ENCODE results near the gene ZNF534. TPM values are rescaled to one million over a fixed set of nuclear protein-coding genes. Genes with fewer than 3 reads are reported as not detected.

Gene ZNF534
- polyA plus RNA-seq (2011; rRNA removed) (0.04 and 0.05 TPM in 2 replicates), polyA minus RNA-seq (2011; rRNA and poly(A)+ RNA removed) (not detected in 2 replicates)

DNA sequence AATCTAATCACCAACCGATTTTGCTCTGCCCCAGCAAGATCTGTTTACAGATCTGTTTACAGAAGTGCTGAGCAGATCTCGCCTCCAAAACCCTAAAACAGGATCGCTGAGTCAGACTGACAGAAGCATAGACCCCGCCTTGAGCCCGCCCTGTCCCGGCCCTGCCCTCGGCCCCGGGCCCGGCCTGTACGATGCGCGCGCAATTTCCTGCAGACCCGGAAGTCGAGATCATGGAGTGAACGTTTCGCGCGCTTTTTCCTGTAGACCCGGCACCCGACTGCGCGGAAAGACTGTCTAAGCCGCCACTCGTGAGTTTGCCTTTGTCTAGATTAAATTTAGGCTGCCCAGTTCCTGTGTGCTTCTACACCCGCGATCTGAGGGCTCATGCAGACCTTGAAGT, at the start of gene ZNF534:
ZNF534 (plus strand) TSS at position 212 of the 400 bp plus-strand sequence. CDS start 2,327 bp downstream, outside the sequence.
- H3K27ac ChIP-seq (ENCODE audit: low read depth, low read length) = no peak within 1 kb of the TSS
- H3K4me3 ChIP-seq (ENCODE audit: low read depth, low read length) = no peak within 1 kb of the TSS
- TF ChIP-seq, protein P1, sequence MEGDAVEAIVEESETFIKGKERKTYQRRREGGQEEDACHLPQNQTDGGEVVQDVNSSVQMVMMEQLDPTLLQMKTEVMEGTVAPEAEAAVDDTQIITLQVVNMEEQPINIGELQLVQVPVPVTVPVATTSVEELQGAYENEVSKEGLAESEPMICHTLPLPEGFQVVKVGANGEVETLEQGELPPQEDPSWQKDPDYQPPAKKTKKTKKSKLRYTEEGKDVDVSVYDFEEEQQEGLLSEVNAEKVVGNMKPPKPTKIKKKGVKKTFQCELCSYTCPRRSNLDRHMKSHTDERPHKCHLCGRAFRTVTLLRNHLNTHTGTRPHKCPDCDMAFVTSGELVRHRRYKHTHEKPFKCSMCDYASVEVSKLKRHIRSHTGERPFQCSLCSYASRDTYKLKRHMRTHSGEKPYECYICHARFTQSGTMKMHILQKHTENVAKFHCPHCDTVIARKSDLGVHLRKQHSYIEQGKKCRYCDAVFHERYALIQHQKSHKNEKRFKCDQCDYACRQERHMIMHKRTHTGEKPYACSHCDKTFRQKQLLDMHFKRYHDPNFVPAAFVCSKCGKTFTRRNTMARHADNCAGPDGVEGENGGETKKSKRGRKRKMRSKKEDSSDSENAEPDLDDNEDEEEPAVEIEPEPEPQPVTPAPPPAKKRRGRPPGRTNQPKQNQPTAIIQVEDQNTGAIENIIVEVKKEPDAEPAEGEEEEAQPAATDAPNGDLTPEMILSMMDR (IDR thresholded peaks at IDR 0.05; ENCODE audit: low read depth, low read length) = no peak
- ChIA-PET POLR2A (no interaction called here), CTCF (no interaction called here)
- H3K27me3 ChIP-seq (ENCODE audit: control insufficient read depth, insufficient read depth, low read length) = no peaks in the 10 kb centered on the region
- H3K9me3 ChIP-seq (ENCODE audit: control insufficient read depth, insufficient read depth, low read length) = peaks cover 58% of the 10 kb centered on the region
- DNase-seq (ENCODE audit: low read depth, low spot score) = no peak

DNA sequence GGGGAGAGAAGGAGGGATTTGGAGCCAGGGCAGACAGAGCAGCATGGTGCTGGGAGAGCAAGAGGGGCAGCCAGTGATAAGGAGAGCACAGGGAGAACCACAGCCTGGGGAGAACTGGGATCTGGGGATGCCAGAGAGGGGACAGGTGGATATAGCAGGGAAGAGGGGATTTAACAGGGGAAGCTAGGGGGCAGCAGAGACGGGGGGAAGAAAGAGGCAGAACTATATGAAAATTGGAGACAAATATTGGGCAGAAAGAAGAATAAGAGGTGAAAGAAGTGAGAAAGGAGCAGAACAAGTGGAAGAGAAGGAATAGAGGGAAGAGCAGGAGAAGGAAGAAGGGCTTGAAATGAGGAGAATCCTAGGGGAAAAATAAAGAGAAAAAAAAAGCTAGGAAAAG, 37.8 kb upstream of the ZNF534 start:
- no peak overlapping the region for H3K27ac ChIP-seq (ENCODE audit: low read depth, low read length)
- CTCF ChIA-PET = no interaction called here

DNA sequence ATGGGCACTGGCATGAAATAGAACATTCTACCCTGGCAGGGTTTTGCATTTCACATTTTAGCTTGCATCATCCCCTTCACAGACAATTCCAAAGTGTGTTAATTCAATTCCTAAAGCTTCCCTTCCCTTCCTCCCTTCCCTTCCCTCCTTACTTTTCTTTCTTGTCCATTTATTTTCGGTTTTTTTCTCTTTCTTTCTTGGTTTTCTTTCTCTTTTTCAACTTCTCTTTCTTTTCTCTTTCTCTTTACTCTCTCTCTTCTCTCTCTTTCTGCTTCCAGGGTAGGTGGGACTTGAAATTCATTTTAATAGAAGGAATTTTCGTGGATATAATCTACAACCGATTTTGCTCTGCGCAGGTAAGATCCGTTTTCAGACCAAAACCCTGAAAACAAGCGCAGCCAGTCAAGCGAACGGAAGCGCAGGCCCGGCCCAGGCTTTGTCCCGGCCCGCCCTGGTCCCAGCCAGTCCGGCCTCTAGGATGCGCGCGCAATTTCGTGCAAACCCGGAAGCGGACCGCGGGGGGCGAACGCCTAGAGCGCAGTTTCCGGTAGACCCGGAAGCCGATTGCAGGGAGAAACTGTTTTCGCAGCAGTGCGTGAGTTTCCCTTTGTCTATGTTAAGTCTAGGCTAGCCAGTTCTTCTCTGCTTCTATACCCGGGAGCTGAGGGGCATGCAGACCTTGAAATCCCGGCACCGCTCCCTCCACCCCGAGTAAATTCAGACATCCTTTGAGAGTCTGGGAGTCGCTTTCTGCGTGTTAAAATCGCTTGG, 31.5 kb upstream of the ZNF534 start, which contains the start of gene ZNF528:
ZNF528 (plus strand) TSS at position 540 of the 771 bp plus-strand sequence. CDS start 4,165 bp downstream, outside the sequence.
- ChIA-PET CTCF (interaction anchor here (1.1 kb wide), 1 partner anchor 10 kb away, joined by 3 read pairs; no protein-coding TSS in a partner anchor), POLR2A (no interaction called here)
- peak within 1 kb of the TSS; percentile 93 for H3K4me3 ChIP-seq (ENCODE audit: low read depth, low read length)
- peak; percentile 88 for DNase-seq (ENCODE audit: low read depth, low spot score)
- peak within 1 kb of the TSS; percentile 87 for H3K27ac ChIP-seq (ENCODE audit: low read depth, low read length)
- H3K9me3 ChIP-seq (ENCODE audit: control insufficient read depth, insufficient read depth, low read length) = peaks cover 43% of the 10 kb centered on the region
- TF ChIP-seq, protein P1 (IDR thresholded peaks at IDR 0.05; ENCODE audit: low read depth, low read length) = no peak
- no peaks in the 10 kb centered on the region for H3K27me3 ChIP-seq (ENCODE audit: control insufficient read depth, insufficient read depth, low read length)

More for the DNA sequence above, 37.8 kb upstream of the ZNF534 start:
- Histone ChIP-seq H3K9me3 (ENCODE audit: control insufficient read depth, insufficient read depth, low read length) (peaks cover 64% of the 10 kb centered on the region), H3K27me3 (ENCODE audit: control insufficient read depth, insufficient read depth, low read length) (no peaks in the 10 kb centered on the region), H3K4me3 (ENCODE audit: low read depth, low read length) (no peak overlapping the region)
- TF ChIP-seq, protein P1 (IDR thresholded peaks at IDR 0.05; ENCODE audit: low read depth, low read length) = no peak
- no peak for DNase-seq (ENCODE audit: low read depth, low spot score)
- POLR2A ChIA-PET = interaction anchor here (0.6 kb wide), 1 partner anchor 1739 kb away, joined by 3 read pairs; no protein-coding TSS in a partner anchor

DNA sequence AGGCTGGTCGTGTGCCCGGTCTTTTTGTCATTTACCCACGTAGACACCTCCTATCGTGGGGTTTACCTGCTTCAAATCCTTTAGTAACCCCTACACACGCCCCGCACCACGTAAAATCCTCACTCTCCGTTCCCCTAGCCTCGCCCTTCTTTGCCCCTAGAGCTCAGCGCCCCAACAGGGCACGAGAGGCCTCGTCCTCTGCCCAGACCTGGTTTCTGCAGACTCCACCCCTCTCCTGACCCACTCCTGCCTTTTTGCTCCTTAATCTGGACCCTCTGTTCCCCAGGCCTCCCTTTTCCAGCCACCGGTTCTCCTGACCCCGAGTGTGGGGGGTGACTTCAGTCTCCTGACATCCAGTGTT, 30.9 kb upstream of the ZNF534 start:
- POLR2A ChIA-PET = no interaction called here
- H3K27ac ChIP-seq (ENCODE audit: low read depth, low read length) = peak overlapping the region; percentile 87

More for the DNA sequence above, 30.9 kb upstream of the ZNF534 start:
- no peak for DNase-seq (ENCODE audit: low read depth, low spot score)
- peaks cover 39% of the 10 kb centered on the region for H3K9me3 ChIP-seq (ENCODE audit: control insufficient read depth, insufficient read depth, low read length)
- H3K4me3 ChIP-seq (ENCODE audit: low read depth, low read length) = peak overlapping the region; percentile 93
- TF ChIP-seq, protein P1 (IDR thresholded peaks at IDR 0.05; ENCODE audit: low read depth, low read length) = no peak; the same call in 1 of the 2 replicates
- H3K27me3 ChIP-seq (ENCODE audit: control insufficient read depth, insufficient read depth, low read length) = no peaks in the 10 kb centered on the region
- CTCF ChIA-PET = interaction anchor here (1.1 kb wide), 1 partner anchor 10 kb away, joined by 3 read pairs; no protein-coding TSS in a partner anchor
